Activated effector memory CD4-positive, alpha-beta T cell treated with anti-CD3 and anti-CD28 coated beads, Interleukin-2, amount 50 U/mL, for 16 hours (primary cell): ENCODE data around the gene KREMEN1.

Experiments
- DNase-seq: peaks from one replicate; pipeline ENCODE4 v3.0.0-alpha.2; 2020

KREMEN1 gene

GRCh38 chr22:29152954-29153719, 80.3 kb downstream of the KREMEN1 start:
- DNase-seq = no peak

GRCh38 chr22:29154364-29155048, 81.7 kb downstream of the KREMEN1 start:
- peak; percentile 85 for DNase-seq

- DNase-seq = no peak
Observed at GRCh38 chr22:29155966-29156365, 83.1 kb downstream of the KREMEN1 start.

- no peak for DNase-seq
Observed at GRCh38 chr22:29156507-29156906, 83.7 kb downstream of the KREMEN1 start.

- DNase-seq = no peak
Observed at GRCh38 chr22:29157759-29158535, 85.1 kb downstream of the KREMEN1 start.

- no peak for DNase-seq
Observed at GRCh38 chr22:29158546-29158945, 85.7 kb downstream of the KREMEN1 start.

GRCh38 chr22:29163808-29164207, 91.0 kb downstream of the KREMEN1 start:
- no peak for DNase-seq

- DNase-seq = no peak
Observed at GRCh38 chr22:29165321-29166060, 92.7 kb downstream of the KREMEN1 start.

GRCh38 chr22:29166180-29166579, 93.3 kb downstream of the KREMEN1 start:
- no peak for DNase-seq

- peak; percentile 72 for DNase-seq
Observed at GRCh38 chr22:29167032-29167911, 94.4 kb downstream of the KREMEN1 start.

GRCh38 chr22:29171721-29172120, 98.9 kb downstream of the KREMEN1 start:
- no peak for DNase-seq

- DNase-seq = no peak
Observed at GRCh38 chr22:29172216-29172615, 99.4 kb downstream of the KREMEN1 start.

- no peak for DNase-seq
Observed at GRCh38 chr22:29175312-29175835, 102.5 kb downstream of the KREMEN1 start.

- no peak for DNase-seq
Observed at GRCh38 chr22:29183971-29184848, 111.4 kb downstream of the KREMEN1 start.

- no peak for DNase-seq
Observed at GRCh38 chr22:29184849-29185490, 112.1 kb downstream of the KREMEN1 start.

- no peak for DNase-seq
Observed at GRCh38 chr22:29186302-29186701, 113.5 kb downstream of the KREMEN1 start.

GRCh38 chr22:29187831-29188230, 115.0 kb downstream of the KREMEN1 start:
- DNase-seq = no peak

GRCh38 chr22:29190051-29190450, 117.2 kb downstream of the KREMEN1 start:
- no peak for DNase-seq

- DNase-seq = no peak
Observed at GRCh38 chr22:29190918-29191317, 118.1 kb downstream of the KREMEN1 start.

GRCh38 chr22:29193021-29193420, 120.2 kb downstream of the KREMEN1 start:
- DNase-seq = no peak
